GM15510 (cell line): ENCODE data around the gene EIF5A2.

Source experiments
- POLR2A ChIP-seq: IDR thresholded peaks from 3 replicates; pipeline ENCODE4 v1.6.1; 2011; ENCODE audit warnings: borderline replicate concordance; ENCODE audit not compliant: insufficient read length; ENCODE audit errors: extremely low read depth

Gene EIF5A2

GRCh38 chr3:170864525-170865208, 43.8 kb downstream of the EIF5A2 start:
- no peak for TF ChIP-seq POLR2A

GRCh38 chr3:170863816-170864215, 44.6 kb downstream of the EIF5A2 start:
- TF ChIP-seq POLR2A = no peak

- no peak for TF ChIP-seq POLR2A
Measured at GRCh38 chr3:170862618-170863374, 45.6 kb downstream of the EIF5A2 start.

GRCh38 chr3:170858599-170858998, 49.8 kb downstream of the EIF5A2 start:
- no peak for TF ChIP-seq POLR2A

- no peak for TF ChIP-seq POLR2A
Measured at GRCh38 chr3:170852324-170852723, 56.1 kb downstream of the EIF5A2 start.

GRCh38 chr3:170848292-170848917, 60.0 kb downstream of the EIF5A2 start:
- no peak for TF ChIP-seq POLR2A

- no peak for TF ChIP-seq POLR2A
Measured at GRCh38 chr3:170844377-170844776, 64.1 kb downstream of the EIF5A2 start.

- TF ChIP-seq POLR2A = no peak
Measured at GRCh38 chr3:170840291-170840859, 68.1 kb downstream of the EIF5A2 start.

- TF ChIP-seq POLR2A = no peak
Measured at GRCh38 chr3:170839518-170840100, 68.8 kb downstream of the EIF5A2 start.
